ENCODE data around the gene FAM76B. TPM values are rescaled to one million over a fixed set of nuclear protein-coding genes. Genes with fewer than 3 reads are reported as not detected.

FAM76B gene
- total RNA-seq: 6.5 TPM

DNA sequence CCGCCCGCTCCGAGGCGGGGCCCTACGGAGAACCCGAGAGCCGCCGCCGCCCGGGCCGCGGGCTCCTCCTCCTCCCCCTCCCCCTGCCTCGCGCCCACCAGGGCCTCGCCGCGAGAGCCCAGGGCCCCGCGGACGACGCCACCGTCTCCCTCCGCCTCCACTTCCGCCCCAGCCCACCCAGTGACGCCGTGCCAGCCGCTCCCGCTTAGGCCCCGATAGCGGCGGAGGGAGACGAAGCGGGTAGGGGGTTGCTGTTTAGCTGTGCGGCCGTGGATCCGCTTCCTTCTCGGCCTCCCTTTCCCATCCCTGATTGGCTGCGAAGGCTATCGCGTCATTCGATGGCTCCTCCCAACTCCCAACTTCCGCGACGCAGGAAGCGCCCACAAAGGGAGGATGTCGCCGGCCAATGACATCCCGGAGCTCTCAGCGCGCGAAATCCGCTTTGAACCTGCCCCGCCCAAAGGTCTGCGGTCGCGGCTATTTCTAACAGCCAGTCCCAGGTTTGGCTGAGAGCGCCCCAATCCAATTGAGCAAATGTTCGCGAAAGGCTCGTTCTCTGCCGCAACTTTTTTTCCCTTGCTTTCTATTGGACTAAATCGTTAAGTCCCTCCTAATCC lies at the start of gene FAM76B:
Gene FAM76B, minus strand, starts transcription at position 277 of the 617 bp plus-strand sequence. CDS start 304 bp downstream, outside the sequence.
- intact Hi-C loops (cut with DNase I): loop anchor here (1.0 to 10.0 kb wide), 6 partner anchors 558 to 1245 kb away; partner anchors contain the start of genes CCDC82, CWC15, ENDOD1 and FUT4

DNA sequence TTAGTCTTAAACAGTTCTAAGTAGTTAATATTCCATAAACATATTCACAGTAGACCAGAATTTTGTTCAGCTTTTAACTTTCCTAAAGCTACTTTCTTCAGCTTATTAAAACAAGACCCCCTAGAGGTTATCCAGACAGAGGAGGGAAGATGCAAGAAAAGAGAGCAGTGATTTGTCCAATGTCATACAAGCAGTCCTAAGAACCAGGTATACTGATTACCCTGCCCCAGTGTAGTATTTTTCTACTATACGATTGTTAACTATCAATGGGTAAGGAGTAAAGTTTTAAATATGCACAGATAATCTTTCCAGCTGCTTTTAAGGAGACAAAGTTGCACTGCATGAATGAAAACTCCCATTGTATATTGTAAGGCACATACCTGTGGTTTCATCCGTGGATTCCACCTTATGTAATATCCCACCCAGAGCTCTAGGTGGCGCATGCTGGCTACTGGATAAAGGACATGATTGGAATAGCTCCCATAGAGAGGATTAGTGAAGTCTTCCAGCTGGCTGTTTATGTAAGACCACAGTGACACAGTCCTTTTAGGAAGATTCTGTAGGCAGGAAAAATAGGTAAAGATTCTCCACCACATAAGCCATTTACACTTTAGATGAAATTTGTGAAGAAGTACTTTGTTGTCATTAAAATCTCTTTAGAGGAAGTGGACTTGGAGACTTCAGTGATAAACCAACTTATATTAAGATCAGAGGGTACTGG lies 46.3 kb upstream of the FAM76B start:
- no peaks in the 10 kb centered on the region for H3K9me3 ChIP-seq
- peak; percentile 10 to 72 for DNase-seq (ENCODE audit: low spot score in 2 of 2)
- TF ChIP-seq, protein P1, sequence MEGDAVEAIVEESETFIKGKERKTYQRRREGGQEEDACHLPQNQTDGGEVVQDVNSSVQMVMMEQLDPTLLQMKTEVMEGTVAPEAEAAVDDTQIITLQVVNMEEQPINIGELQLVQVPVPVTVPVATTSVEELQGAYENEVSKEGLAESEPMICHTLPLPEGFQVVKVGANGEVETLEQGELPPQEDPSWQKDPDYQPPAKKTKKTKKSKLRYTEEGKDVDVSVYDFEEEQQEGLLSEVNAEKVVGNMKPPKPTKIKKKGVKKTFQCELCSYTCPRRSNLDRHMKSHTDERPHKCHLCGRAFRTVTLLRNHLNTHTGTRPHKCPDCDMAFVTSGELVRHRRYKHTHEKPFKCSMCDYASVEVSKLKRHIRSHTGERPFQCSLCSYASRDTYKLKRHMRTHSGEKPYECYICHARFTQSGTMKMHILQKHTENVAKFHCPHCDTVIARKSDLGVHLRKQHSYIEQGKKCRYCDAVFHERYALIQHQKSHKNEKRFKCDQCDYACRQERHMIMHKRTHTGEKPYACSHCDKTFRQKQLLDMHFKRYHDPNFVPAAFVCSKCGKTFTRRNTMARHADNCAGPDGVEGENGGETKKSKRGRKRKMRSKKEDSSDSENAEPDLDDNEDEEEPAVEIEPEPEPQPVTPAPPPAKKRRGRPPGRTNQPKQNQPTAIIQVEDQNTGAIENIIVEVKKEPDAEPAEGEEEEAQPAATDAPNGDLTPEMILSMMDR (IDR thresholded peaks at IDR 0.05): peak; percentile 60 to 86 (median 84)
- H3K36me3 ChIP-seq: peaks cover 22 to 59% of the 10 kb centered on the region in 2 donors
- no peaks in the 10 kb centered on the region for H3K27me3 ChIP-seq
- H3K4me3 ChIP-seq: no peak overlapping the region
- intact Hi-C loops (cut with DNase I): loop anchor here (10.0 kb wide), 1 partner anchor 589 kb away; no protein-coding TSS in a partner anchor
- no peak overlapping the region for H3K27ac ChIP-seq
- H3K4me1 ChIP-seq: no peaks in the 10 kb centered on the region

More for the DNA sequence above, at the start of gene FAM76B:
- Histone ChIP-seq H3K36me3 (peaks cover 9 to 21% of the 10 kb centered on the region in 2 donors), H3K4me1 (peaks cover 0 to 22% of the 10 kb centered on the region in 2 donors), H3K27me3 (no peaks in the 10 kb centered on the region), H3K9me3 (no peaks in the 10 kb centered on the region), H3K27ac (peak within 1 kb of the TSS; percentile 91 to 100), H3K4me3 (peak within 1 kb of the TSS; percentile 95 to 98)
- DNase-seq (ENCODE audit: low spot score in 2 of 2): peak; percentile 85 to 97
- TF ChIP-seq, protein P1 (IDR thresholded peaks at IDR 0.05): no peak

DNA sequence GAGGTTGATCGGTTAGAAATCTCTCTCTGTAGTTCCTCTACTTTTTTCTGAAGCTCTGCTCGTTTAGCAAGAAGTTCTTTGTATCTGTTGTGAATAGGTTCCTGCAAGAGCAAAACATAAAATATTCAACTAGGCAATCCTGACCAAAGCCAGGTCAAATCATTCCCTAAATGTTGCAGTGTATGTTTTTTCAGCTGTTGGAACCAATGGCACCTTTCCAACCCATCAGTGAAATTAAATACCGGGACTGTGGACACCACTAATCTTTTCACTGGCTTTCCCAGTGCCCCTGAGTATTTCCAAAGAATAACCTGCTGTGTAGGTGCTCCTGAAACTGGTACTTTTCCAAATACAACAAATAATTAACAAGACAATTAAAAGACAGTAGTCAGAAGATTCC lies 45.8 kb upstream of the FAM76B start:
- no peak for DNase-seq (ENCODE audit: low spot score in 2 of 2)
- no peaks in the 10 kb centered on the region for H3K4me1 ChIP-seq
- intact Hi-C loops (cut with DNase I): loop anchor here (10.0 kb wide), 1 partner anchor 589 kb away; no protein-coding TSS in a partner anchor
- H3K36me3 ChIP-seq: peaks cover 22 to 63% of the 10 kb centered on the region in 2 donors
- no peaks in the 10 kb centered on the region for H3K9me3 ChIP-seq
- no peak overlapping the region for H3K27ac ChIP-seq
- no peak overlapping the region for H3K4me3 ChIP-seq
- no peaks in the 10 kb centered on the region for H3K27me3 ChIP-seq
- TF ChIP-seq, protein P1 (IDR thresholded peaks at IDR 0.05): no peak

DNA sequence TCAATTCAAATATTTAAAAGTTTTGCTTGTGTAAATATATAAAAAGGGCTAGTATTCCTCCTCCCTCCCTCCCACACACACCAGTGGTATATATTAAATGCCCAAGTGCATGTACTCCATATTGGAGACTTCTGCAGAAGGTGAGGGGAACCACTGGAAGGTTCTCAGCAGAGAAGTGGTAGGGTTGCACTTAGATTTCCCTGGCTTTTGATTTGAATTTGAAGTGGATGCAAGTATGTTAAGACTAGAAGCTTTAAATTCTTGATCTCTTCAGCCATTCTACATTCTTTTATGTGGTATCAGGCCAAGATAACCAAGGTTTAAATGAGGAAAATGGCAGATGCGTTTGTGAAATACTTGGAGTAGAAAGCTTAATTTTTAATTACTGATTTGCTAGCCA lies 43.8 kb upstream of the FAM76B start:
- H3K27ac ChIP-seq: no peak overlapping the region
- intact Hi-C loops (cut with DNase I): loop anchor here (10.0 kb wide), 1 partner anchor 591 kb away; no protein-coding TSS in a partner anchor

DNA sequence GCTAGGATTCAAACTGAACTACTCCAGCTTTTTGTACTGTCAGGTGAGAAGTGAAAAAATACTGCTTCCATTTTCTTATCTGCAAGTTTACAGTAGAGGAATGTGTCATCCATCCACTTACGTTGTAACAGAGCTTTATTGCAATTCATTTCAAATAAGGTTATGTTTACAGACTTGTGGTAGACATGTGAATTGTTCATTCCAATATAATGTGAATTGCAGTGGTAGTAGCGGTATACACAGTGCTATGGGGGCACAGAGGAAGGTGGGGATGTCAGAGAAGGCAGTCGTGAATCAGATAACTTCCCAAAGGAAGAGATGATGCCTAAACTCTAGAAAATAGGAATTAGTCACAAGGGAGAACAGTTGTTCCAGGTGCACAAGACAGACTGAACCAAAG lies 43.2 kb upstream of the FAM76B start:
- H3K27me3 ChIP-seq: no peaks in the 10 kb centered on the region
- TF ChIP-seq, protein P1 (IDR thresholded peaks at IDR 0.05): no peak
- H3K36me3 ChIP-seq: peaks cover 29 to 68% of the 10 kb centered on the region in 2 donors
- no peak overlapping the region for H3K4me3 ChIP-seq
- no peaks in the 10 kb centered on the region for H3K4me1 ChIP-seq
- no peaks in the 10 kb centered on the region for H3K9me3 ChIP-seq
- no peak overlapping the region for H3K27ac ChIP-seq
- intact Hi-C loops (cut with DNase I): loop anchor here (10.0 kb wide), 1 partner anchor 592 kb away; no protein-coding TSS in a partner anchor
- DNase-seq (ENCODE audit: low spot score in 2 of 2): no peak

More for the DNA sequence above, 43.8 kb upstream of the FAM76B start:
- Histone ChIP-seq H3K4me3 (no peak overlapping the region), H3K9me3 (no peaks in the 10 kb centered on the region), H3K4me1 (no peaks in the 10 kb centered on the region), H3K27me3 (no peaks in the 10 kb centered on the region), H3K36me3 (peaks cover 29 to 70% of the 10 kb centered on the region in 2 donors)
- TF ChIP-seq, protein P1 (IDR thresholded peaks at IDR 0.05): no peak
- no peak for DNase-seq (ENCODE audit: low spot score in 2 of 2)

All from ascending aorta (tissue), 2 donors.